Epithelial cell of esophagus (primary cell): Measurements from ENCODE around the gene SLC10A7.

Source experiments
- DNase-seq: peaks from one replicate; pipeline ENCODE4 v3.0.0; 2010; ENCODE audit warnings: low read depth
- H3K4me3 ChIP-seq: 2 replicates; pipeline ENCODE4 v1.5.1; 2011; ENCODE audit warnings: mild to moderate bottlenecking, low read length, control low read depth
- CTCF ChIP-seq: IDR thresholded peaks from 2 replicates; pipeline ENCODE4 v1.5.1; 2011; ENCODE audit warnings: low read depth, mild to moderate bottlenecking, low read length, control low read depth, inconsistent platforms; ENCODE audit not compliant: insufficient read depth; ENCODE audit errors: missing control alignments

The SLC10A7 gene

GRCh38 chr4:146486565-146486964 lies 35.2 kb downstream of the SLC10A7 start:
- TF ChIP-seq CTCF, result no peak
- DNase-seq, result no peak

GRCh38 chr4:146485968-146486367 lies 35.8 kb downstream of the SLC10A7 start:
- no peak overlapping the region for H3K4me3 ChIP-seq
- no peak for TF ChIP-seq CTCF
- DNase-seq, result no peak

More at GRCh38 chr4:146486565-146486964, 35.2 kb downstream of the SLC10A7 start:
- H3K4me3 ChIP-seq, result no peak overlapping the region

- no peak for TF ChIP-seq CTCF
- no peak overlapping the region for H3K4me3 ChIP-seq
- no peak for DNase-seq
Observed at GRCh38 chr4:146482788-146483187, 39.0 kb downstream of the SLC10A7 start.

- TF ChIP-seq CTCF, result no peak
- DNase-seq, result no peak
- no peak overlapping the region for H3K4me3 ChIP-seq
Observed at GRCh38 chr4:146481246-146481645, 40.5 kb downstream of the SLC10A7 start.

GRCh38 chr4:146478009-146478408 lies 43.7 kb downstream of the SLC10A7 start:
- no peak for TF ChIP-seq CTCF
- no peak overlapping the region for H3K4me3 ChIP-seq

GRCh38 chr4:146477054-146477453 lies 44.7 kb downstream of the SLC10A7 start:
- no peak overlapping the region for H3K4me3 ChIP-seq
- TF ChIP-seq CTCF, result no peak
- DNase-seq, result peak; percentile 20

More at GRCh38 chr4:146478009-146478408, 43.7 kb downstream of the SLC10A7 start:
- no peak for DNase-seq

GRCh38 chr4:146472404-146472803 lies 49.3 kb downstream of the SLC10A7 start:
- no peak for TF ChIP-seq CTCF
- no peak for DNase-seq
- H3K4me3 ChIP-seq, result no peak overlapping the region
